GM18502 (cell line): ENCODE measurements around the gene TRAF3IP1.

Source experiments
- ATAC-seq: cut with Tn5 transposase; IDR thresholded peaks from one replicate; pipeline ENCODE4 v1.9.1; 2021; ENCODE audit warnings: mild to moderate bottlenecking; ENCODE audit not compliant: unreplicated experiment, poor library complexity

TRAF3IP1 gene

DNA sequence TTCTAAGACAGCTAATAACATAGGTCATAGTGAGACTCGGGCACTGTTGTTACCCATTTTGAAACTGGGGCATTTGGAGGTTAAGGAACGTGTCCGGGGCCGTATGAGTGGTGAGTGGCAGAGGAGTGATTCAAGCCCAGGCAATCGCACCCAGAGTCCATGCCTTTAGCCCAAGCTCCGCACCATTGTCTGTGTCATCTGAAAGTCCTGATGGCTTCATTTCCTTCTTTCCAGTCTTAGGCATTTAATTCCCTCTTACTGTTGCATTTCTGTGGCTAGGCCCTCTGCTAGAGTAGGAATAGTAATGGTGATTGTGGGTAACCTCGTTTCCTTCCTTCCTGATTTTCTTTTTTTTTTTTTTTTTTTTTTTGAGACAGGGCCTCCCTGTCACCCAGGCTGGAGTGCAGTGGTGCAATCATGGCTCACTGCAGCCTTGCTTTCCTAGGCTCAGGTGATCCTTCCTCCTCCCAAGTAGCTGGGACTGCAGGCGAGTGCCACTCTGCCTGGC lies 56.6 kb downstream of the TRAF3IP1 start:
- ATAC-seq, result no peak

DNA sequence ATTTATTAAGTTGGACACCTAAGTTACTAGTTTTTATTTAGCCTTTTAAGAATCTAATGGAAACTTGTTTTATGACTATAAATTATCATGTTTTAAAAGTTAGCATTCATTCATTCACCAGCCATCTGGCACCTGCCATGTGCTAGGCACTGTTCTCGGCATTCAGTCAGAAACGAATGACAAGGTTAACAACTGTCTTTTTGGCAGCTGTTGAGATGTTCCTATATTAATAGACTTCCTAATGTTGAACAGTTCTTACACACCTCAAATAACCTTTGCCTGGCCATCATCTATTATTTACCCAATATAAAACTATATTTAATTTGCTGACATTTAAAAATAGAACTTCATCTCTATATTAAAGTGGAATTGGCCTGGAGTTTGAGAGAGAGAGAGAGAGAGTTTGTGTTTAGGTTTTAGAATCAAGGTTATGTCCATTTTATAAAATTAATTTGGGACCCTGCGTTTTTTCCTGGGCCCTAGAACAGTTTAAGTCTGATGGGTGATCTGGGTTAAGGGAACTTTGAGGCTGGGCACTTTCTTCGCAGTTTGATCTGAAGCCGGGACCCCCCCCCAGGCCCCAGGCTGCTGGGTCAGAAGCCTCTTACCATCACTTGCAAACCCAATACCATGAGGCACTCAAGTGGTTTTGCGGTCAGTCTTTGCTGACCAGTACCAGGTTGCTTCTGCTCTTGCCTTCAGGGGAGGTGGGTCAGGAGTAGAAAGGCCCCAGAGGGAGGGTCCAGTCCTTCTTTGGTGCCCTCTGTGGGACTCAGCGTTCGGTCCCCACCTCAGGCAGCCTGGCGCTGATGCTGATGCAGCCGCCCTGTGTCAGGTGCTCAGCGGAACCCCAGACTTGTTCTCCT lies 58.1 kb downstream of the TRAF3IP1 start:
- no peak for ATAC-seq

DNA sequence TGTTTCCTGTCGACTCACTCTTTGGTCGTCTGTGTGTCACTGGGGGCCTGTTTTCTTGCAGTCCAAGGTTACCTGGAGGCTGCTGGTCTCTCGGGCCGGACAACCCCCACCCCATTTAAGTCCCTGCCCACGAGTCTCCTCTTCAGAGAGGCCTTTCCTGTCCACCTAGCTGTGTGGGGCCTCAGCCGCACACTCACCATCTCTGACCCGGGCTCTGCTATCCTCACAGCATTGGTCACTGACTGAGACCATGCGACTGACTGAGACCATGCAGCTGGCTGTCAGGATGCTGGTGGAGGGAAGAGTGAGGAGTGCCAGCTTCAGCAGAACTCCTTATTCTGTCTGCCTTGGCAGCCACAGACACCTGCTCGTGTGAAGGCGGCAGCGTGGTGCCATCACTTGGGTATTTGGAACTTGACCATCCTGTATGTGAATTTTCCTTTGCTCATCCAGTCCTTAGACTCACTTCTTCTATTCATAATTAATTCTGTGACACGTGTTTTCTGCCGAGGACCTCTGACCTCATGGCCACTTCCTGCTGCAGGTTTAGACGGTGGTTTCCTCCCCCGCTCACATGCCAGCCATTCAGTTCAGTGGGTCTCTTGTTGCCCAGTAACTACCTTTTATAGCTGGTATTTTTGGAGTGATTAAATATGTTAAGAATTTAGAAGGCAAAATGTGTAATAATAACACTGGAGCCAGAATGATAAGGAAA lies 58.9 kb downstream of the TRAF3IP1 start:
- no peak for ATAC-seq

DNA sequence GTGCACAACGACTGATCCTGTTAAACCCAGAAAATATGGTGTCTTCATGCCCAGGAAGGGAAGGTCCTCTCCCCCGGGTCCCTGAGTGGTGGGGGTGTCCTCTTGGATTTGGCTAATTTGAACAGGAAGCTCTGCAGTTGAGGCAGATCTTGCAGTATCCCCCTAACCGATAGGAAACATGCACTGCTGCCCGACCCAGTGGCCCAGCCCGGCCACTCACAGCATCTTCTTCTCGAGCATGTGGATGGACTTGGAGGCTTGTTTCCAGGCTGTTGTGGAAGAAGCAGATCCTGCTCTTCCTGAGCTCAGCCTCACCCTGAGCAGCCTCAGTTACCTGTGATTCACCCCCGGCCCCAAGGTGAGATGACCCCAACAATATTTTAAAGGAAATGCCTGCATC lies 60.0 kb downstream of the TRAF3IP1 start:
- no peak for ATAC-seq

DNA sequence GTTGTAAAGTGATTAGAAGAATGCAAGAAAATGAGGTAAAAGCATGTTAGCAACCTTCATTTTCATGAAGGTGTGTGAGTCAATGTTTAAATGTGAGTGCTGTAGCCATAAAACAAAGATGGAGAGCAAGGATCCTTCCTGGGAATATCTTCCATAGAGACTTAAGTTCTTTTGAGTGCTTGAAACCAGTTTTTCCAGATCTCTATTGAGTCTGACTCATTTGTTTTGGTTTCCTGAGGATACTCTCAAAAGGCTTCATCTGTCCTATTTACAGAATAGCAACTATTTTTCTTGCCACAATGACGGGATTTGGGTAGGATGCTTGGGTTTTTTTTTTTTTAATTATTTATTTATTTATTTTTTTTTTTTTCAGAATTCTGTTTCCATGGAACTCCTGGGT lies 60.5 kb downstream of the TRAF3IP1 start:
- no peak for ATAC-seq

DNA sequence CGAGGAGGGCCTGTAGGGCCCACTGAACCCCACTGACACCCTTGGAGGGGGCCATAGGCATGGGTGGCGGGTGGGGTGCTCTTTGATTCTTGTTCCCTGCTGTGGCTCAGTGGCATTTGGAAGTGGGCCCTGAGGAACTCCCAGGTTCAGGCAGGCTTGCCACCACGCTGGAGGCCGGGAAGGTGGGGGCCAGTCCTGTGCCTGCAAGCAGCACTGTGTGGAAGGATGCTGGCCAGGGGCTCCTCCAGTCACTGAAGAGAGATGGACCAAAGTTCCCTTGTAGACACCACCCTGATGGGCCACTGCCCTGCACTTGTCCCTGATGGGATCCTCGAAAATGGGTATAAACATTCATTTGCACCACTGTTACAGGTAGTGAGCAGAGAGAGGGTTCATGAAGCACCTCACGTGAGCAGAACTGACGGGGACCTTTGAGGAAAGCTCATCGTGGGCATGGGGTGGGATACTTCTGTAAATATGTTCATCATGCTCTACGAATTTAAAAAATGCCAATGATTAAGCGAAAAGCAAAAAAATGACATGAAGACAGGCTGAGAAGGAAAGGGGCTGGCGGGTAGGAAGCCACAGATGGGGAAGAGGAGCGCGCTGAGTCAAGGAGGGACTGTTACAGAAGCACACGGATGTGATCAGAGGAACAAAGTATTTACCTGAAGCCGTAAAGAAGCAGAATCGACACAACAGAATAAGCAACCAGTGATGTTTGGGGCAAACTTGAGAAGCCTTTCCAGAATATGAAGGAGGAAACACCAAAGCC lies 61.2 kb downstream of the TRAF3IP1 start:
- no peak for ATAC-seq

DNA sequence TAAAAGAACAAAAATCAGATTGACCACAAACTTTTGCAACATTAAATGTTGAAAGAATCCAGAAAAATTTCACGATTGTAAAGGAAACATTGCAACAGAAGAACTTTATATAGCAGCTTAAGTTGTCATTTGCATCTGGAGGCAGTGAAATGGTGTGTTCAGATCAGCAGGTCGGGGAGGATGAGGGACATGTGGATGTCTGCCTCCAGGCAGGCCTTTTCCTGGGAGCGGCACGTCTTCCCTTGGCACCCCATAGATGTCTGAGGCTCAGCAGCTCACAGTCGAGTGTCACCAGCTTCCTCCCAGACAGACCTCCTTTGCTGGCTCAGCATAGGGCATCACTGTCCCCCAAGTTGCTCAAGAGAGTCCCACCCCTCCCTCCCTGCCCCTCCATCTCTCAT lies 62.1 kb downstream of the TRAF3IP1 start:
- no peak for ATAC-seq

DNA sequence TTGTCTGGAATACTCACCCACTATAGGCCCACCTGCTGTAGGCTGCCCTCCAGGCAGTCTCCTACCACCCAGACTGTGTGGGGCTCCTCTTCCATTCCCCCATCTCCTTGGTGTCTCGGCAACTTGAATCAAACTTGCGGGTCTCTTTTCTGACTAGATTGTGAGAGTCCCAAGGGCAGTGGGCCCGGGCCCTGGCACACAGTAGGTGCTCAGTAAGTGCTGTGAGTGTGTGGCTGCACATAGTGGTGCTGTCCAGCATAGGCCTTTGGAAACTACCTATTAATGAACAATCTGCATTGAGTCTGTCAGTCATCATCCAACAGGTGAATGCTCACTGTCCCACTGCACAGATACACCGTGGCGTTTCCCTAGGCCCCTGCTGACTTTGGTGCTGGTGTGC lies 62.8 kb downstream of the TRAF3IP1 start:
- ATAC-seq, result no peak

DNA sequence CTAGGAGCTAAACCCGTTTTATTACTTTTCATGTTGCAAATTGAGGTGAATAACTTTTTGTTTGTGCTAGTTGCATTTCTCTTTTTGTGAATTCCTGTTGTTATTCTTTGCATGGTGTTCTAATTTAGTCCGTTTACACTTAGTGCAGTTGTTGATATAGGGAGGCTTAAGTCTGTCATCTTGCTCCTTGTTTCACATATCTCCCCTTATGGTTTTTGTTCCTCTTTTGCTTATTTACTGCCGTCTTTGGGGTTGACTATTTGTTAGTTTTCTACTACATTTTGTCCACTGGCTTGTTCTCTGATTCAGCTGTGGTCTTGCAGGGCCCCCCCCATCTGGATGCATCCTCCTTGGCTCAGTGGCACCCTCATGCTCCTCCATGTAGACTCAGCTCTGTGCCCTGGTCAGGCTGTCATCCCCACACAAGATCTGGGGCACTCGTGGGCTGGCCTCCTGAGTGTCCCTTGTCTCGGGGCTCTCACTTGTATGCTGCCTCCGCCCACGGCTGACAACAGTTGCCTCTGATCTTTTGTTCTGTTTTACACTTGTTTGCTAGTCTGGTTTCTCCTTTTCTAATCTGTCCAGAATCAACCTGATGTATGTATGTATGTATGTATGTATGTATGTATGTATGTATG lies 63.5 kb downstream of the TRAF3IP1 start:
- ATAC-seq, result no peak

DNA sequence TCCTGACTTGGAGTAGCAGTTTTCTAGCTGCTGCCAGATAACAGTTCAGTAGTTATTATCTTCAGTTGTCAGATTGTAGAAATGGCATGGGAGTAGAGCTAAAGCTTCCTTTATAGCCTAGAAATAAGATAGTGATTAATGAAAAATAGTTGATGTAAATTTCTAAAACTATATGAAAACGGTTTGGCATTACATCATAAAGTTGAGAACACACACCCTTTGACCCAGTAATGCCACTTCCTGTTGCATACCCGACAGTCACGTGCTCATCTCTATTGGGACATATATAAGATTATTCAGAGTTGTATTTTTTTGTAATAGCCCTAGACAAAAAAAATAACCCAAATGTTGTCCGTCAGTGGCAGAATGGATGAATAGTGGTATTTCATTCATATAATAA lies 67.0 kb downstream of the TRAF3IP1 start:
- ATAC-seq, result no peak

DNA sequence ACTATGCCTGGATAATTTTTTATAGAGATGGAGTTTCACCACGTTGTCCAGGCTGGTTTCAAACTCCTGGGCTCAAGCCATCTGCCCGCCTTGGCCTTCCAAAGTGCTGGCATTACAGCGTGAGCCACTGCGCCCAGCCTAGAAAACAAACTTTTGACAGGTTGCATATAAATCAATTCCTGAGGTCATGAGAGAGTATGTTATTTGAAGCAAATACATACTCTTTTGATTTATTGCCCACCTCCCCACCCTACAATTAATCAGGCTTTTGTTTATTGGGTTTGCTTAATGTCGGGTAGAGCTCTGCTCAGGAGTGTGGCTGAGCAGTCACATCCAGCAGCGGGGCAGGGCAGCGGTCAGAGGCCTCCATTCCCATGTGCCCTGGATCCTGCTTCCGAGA lies 68.5 kb downstream of the TRAF3IP1 start:
- ATAC-seq, result no peak

DNA sequence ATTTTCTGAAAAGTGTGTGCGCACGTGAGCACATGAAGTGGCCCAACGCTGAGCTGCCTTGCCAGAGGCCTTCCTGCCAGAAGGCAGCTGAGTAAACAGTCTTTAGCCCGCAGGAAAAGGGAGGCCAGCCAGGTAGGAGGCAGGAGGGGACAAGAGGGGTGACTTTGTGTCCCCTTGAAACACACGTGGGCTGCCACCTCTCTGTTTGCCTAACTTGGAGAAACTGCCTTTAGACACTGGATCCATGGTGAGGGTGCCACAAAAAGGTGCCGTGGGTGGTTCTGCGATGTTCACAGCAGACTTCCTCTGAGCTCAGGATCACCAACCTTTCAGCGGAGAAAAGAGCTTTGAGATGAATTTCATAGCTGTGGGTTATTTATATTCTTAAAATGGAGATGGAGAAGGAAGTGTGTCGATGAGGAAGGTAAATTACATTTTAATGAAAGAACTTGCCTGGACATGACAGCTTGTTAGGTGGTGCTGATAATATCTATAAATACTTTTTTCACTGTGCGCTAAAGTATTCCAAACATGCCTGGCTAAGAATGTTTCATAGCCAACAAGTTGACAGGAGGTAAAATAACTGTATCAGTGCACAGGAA lies 69.8 kb downstream of the TRAF3IP1 start:
- ATAC-seq, result no peak

DNA sequence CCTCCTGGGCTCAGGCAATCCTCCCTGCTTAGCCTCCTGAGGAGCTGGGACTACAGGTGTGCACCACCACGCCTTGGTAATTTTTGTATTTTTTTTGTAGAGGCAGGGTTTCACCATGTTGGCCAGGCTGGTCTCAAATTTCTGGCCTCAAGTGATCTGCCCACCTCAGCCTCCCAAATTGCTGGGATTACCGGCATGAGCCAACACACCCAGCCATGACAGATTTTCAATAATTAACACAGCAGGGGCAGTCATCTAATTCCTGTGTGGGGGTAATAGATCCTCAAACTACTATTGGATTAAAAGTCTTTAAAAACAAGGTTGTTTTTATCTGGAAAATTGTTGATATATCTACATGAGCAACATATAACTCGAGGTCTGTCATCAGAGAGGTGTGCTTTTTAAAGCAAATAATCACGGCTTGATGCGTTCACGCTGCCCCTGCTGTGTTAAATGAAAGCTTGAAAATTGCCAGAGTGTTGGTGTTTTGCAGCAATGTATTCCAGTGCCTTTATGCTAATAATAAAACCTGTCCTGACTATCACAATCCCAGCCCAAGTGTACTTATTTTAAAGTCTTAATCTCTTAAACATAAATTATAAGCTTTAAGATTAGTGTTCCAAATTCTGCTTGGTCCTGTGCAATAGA lies 70.8 kb downstream of the TRAF3IP1 start:
- ATAC-seq, result no peak

DNA sequence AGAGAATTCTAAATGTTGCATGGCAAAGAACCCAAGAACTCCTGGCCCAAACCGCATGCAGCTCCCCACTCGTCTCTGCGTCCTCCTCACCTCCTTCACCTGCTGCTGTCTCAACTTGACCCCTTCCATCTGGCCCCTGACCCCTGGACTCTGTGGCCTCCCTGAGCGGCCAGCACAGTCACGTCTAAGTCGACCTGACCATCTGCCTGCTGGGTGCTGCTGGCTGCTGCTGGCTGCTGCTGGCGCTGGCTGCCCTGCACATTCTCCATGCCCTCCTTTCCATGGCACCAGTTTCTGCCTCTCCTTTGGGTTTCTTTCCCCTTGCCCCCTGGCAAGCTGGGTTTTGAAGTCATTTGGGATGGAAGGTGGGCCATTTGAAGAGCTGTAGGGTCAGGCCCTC lies 76.3 kb downstream of the TRAF3IP1 start:
- ATAC-seq, result no peak

DNA sequence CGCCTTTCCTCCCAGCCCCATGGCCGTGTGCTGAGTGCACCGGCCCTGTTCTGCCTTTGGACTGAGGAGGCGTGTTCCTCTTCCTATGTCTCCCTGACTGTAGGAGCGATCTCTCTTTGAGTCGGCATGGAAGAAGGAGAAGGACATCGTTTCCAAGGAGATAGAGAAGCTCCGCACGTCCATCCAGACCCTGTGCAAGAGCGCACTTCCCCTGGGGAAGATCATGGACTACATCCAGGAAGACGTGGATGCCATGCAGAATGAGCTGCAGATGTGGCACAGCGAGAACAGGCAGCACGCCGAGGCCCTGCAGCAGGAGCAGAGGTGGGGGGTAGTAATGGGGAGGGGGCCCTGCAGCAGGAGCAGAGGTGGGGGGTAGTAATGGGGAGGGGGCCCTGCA lies 77.0 kb downstream of the TRAF3IP1 start:
- no peak for ATAC-seq

DNA sequence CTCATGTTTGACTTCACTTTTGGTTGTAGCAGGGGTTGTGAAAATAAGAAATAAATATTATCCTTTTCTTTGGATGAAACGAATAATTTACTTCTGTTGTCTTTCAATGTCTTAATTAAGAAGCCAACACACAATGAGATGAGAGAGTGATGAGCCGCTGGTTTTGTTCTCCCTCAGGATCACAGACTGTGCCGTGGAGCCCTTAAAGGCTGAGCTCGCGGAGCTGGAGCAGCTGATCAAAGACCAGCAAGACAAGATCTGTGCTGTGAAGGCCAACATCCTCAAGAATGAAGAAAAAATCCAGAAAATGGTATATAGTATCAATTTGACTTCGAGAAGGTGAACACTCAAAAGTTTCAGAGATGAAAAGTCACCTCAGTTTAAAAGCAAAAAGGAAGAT lies 78.3 kb downstream of the TRAF3IP1 start:
- ATAC-seq, result no peak

DNA sequence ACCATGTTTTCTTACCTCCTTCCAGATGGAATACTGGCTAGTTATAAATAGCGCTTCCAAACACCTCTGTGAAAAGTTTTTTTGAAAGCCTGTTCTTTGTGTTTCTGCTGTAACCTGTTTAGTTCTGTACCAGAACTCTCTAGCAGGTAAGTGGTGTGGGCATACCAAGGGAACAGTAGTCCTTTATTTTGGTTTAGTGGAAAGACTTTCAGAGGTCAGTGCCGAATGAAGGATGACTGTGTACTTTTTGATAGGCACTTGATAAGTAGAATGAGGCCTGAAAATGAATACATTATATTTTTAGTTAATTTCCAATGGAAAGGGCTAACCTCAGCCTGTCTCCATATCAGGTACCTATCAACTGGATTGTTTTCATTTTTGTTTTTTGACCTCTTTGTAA lies 78.8 kb downstream of the TRAF3IP1 start:
- ATAC-seq, result no peak

DNA sequence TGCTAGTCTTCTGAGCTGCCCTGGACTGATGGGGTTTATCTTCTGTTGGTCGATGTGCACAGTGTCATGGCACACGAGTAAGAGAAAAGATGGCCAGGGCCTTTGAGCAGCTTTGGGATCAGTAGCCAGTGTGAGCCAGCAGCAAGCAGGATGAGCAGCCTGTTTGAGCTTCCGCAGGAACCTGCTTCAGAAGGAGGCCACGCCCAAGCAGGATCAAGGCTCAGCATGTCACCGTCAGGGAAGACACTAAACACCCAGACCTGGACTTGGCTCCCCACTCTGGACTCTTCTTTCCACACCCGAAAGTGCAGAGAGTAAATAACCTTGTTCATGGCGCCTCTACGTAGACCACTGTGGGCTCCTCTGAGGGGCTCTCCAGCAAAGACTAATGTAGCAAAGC lies 81.2 kb downstream of the TRAF3IP1 start:
- ATAC-seq, result no peak

DNA sequence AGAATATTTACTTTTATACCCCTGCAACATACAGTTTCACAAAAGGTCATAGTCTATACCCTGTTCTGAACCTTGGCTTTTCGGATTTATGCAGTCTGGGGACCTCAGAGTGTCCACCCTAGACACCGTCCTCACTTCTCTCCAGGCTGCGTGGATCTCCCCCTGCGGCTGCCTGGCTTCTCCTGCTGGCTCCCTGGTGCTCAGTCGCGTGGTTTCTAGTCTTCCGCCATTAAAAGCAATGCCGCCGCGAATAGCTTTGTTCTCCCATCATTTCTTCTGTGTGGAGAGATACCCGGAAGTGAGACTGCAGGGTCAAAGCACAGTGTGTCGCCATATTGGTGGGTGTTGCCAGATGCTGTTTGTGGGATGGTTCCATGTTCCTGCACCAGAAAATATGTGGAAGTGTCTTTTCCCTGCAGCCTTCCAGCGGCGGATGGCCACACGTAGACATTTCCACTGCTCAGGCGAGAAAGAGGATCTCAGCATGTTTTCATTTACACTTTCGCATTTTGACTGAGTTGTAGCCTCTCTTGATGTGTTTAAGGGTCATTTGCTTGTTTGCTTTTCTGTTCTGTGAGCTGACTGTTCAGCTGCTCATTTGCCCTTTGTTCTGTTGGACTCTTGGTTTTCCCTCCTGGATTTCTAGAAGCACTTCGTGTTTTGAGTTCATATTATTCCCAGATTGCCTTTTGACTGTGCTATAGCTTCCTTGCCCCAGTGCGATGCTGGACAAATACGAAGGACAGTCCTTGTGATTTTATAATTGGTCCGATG lies 83.5 kb downstream of the TRAF3IP1 start:
- no peak for ATAC-seq
